ENCODE results near the gene WFIKKN1. TPM values are rescaled to one million over a fixed set of nuclear protein-coding genes. Genes with fewer than 3 reads are reported as not detected.

Gene WFIKKN1
- total RNA-seq, 4 donors from 2014 or later, result 1.5 TPM; not detected in 3

DNA sequence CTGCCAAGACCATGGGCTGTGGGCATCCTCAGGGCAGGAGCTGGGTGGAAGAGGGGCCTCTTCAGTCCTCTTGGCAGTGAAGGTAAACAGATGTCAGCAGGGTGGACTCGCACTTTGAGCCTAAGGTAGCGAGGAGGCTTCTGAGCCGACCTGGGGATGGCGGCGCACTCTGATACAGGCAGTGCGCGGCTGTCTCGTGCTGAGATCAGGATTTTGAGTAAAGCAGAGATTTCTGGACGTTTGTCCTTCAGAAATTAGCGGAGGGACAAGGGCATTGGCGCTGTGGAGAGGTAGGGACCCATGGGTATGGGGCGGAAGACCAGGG is 34.1 kb upstream of the WFIKKN1 start:
- TF ChIP-seq, protein P1, sequence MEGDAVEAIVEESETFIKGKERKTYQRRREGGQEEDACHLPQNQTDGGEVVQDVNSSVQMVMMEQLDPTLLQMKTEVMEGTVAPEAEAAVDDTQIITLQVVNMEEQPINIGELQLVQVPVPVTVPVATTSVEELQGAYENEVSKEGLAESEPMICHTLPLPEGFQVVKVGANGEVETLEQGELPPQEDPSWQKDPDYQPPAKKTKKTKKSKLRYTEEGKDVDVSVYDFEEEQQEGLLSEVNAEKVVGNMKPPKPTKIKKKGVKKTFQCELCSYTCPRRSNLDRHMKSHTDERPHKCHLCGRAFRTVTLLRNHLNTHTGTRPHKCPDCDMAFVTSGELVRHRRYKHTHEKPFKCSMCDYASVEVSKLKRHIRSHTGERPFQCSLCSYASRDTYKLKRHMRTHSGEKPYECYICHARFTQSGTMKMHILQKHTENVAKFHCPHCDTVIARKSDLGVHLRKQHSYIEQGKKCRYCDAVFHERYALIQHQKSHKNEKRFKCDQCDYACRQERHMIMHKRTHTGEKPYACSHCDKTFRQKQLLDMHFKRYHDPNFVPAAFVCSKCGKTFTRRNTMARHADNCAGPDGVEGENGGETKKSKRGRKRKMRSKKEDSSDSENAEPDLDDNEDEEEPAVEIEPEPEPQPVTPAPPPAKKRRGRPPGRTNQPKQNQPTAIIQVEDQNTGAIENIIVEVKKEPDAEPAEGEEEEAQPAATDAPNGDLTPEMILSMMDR (IDR thresholded peaks at IDR 0.05; ENCODE audit: low read depth), result no peak

DNA sequence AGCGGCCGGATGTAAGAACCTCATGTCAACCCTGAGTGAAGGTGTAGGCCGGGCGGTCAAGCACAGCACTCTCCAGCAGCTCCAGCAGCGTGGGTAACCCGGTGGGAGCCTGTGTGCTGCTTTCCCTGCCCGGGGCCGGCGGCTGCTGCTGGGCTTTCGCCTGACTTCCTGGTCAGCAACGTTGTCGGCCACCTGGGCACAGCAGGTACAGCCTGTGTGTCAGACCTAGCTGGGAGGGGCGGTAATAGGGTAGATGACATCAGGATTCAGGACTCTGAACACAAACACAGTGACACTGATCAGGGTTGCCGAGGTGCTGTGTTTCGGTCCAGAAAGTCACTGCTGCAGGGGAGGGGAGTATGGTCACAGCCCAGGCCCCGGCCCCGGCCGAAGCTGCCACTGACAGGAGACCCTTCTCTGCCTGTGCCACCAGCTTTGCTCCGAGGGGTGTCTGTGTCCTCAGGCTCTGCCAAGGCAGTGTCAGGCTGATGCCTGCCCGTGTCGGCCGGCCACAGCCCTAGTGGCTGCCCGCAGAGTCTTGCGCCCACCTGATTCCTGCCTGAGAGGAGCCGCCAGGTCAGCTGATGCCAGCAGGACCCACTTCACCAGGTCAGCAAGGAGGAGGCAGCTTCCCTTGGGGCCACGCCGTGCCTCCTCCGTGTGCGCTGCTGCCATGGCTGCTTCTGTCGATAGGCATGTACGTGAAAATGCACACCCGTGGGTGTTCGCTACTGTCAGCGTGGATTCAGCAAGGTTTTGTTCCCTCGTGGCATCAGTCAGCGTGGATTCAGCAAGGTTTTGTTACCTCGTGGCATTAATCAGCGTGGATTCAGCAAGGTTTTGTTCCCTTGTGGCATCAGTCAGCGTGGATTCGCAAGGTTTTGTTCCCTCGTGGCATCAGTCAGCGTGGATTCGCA is 31.7 kb upstream of the WFIKKN1 start:
- TF ChIP-seq, protein P1 (IDR thresholded peaks at IDR 0.05; ENCODE audit: low read depth), result no peak

DNA sequence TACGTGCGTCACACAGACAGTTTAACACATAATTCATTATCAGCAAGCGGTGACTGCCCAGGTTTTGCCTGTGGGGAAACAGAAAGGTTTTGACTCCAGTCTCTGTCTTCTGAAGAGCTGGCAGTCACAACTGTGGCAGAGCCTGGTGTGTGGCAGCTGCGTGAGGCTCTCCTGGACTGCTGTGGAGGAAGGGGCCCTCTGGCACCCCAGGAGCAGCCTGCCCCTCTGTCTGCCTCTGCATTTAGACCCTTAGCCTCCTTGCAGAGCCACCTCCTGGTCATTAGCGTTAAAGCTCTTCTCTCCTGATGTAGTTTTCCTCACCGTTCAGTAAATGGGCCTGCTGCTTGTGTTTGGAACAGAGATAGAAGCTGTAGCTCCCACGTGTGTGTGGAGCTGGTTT is 30.0 kb upstream of the WFIKKN1 start:
- TF ChIP-seq, protein P1 (IDR thresholded peaks at IDR 0.05; ENCODE audit: low read depth), result no peak

DNA sequence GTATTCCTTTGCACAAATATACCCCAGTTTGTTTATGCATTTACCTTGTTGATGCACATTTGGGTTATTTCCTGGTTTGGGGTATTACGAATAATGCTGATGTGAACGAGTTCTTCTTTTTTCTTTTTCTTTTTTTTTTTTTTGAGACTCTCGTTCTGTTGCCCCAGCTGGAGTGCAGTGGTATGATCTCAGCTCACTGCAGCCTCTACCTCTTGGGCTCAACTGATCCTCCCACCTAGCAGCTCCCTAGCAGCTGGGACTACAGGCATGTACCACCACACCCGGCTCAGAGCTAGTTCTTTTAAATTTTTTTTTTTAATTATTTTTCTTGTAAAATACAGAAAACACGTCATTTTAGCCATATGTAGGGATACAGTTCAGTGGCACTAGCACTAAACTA is 26.9 kb upstream of the WFIKKN1 start:
- TF ChIP-seq, protein P1 (IDR thresholded peaks at IDR 0.05; ENCODE audit: low read depth), result no peak

DNA sequence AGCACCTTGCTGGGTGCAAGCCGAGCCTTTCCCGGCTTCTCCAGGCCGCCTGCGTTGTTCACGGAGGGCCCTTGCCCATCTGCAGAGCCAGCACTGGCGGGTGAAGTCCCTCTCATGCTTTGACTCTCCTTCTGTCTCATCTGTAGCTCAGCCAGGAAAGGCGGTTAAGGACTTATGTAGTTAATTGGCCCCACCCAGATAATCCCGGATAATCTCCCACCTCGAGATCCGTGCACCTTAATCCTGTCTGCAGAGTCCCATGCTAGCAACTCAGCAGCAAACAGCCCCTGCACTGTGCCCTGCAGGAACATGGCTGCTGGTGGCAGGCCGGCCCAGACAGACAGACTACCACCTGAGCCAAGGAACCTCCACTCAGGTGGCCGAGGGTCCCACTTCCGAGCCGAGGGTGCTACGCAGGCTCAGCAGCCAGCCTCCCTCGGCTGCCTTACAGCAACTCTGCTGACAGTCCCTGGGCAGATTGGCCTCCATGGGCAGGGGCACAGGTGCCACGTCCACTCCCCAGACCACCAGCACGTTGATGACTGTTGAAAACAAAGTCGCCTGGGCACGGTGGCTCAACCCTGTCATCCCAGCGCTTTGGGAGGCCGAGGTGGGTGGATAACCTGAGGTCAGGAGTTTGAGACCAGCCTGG is 24.0 kb upstream of the WFIKKN1 start:
- TF ChIP-seq, protein P1 (IDR thresholded peaks at IDR 0.05; ENCODE audit: low read depth), result no peak

DNA sequence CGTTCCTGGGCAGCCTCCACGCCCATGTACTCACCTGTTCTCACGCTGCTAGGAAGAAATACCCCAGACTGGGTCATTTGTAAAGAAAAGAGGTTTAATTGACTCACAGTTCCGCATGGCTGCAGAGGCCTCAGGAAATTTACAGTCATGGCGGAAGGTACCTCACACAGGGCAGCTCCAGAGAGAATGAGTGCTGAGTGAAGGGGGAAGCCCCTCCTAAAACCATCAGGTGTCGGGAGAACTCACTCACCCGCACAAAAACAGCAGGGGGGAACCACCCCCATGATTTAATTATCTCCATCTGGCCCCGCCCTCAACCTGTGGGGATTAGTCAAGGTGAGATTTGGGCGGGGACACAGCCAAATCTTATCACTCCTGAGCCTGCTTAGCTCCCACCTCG is 22.8 kb upstream of the WFIKKN1 start:
- TF ChIP-seq, protein P1 (IDR thresholded peaks at IDR 0.05; ENCODE audit: low read depth), result no peak

DNA sequence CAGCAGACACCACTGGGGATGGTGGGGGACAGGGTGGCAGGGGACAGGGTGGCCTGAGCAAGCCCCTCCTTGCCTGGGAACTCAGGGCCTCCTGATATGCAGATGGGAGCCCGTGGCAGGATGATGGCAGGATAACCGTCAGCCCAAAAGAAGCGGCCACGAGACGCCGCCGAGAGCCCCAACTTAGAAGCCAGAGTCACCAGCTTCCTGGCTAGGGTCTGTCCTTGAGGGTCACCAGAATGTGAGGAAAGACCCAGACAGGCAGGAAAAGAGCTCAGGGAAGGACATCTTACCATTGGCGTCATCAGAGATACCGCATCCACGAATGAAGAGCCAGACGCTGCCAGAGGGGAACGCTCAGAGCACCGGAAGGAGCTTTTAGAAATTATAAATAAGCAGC is 21.5 kb upstream of the WFIKKN1 start:
- TF ChIP-seq, protein P1 (IDR thresholded peaks at IDR 0.05; ENCODE audit: low read depth), result no peak

Measured in subcutaneous adipose tissue (tissue), 4 donors.